ENCODE data around the gene BEND6. TPM values are rescaled to one million over a fixed set of nuclear protein-coding genes. Genes with fewer than 3 reads are reported as not detected.
"Not testable (repeated sequence)": the region's sequence is repeated elsewhere in the genome, so short reads cannot be mapped to it uniquely, and the experiment has no call there.

The BEND6 gene
- total and polyA plus RNA-seq, 10 donors: 0.26 to 1.0 (median 0.52) TPM; not detected in 1

DNA sequence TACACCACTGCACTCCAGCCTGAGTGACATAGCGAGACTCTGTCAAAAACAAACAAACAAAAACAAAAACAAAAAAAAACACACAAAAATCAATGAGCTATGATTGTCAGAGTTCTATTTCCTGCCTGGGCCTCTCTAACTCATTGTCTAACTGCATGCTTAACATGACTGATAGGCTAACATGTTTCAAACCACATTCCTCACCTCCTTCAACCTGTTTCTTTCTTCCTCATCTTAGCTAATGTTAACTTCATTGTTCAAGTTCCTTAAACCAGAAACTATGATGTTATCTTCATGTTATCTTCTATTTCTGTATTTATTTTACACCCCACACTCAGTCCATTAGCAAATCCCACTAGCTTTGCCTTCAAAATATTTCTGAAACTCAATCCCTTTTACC lies 41.5 kb downstream of the BEND6 start:
- Histone ChIP-seq H3K27ac (no peak overlapping the region), H3K27me3 (replicated peaks in 1 of 7) (peaks cover 0 to 7% (median 0%) of the 10 kb centered on the region in 7 donors), H3K36me3 (no peaks in the 10 kb centered on the region), H3K4me3 (no peak overlapping the region), H3K9me3 (peaks cover 0 to 19% (median 16%) of the 10 kb centered on the region in 8 donors), H3K4me1 (no peaks in the 10 kb centered on the region)
- intact Hi-C loops (cut with DNase I; ENCODE audit: low total_unique reads): no loop called here
- 77 to 92% (median 83%) methylated on average over 1 of the region's 1 CpG for WGBS, 5 donors
- no peak for DNase-seq
- no peak for TF ChIP-seq POLR2A (IDR thresholded peaks at IDR 0.05)
- no peak for TF ChIP-seq CTCF (IDR thresholded peaks at IDR 0.05 in 8 of 11, conservative IDR thresholded peaks at IDR 0.05 in 3 of 11)
- TF ChIP-seq POLR2AphosphoS5 (IDR thresholded peaks at IDR 0.05): no peak

- Histone ChIP-seq H3K36me3 (no peaks in the 10 kb centered on the region), H3K4me3 (no peak overlapping the region), H3K4me1 (no peaks in the 10 kb centered on the region), H3K27me3 (replicated peaks in 1 of 7) (no peaks in the 10 kb centered on the region), H3K9me3 (peaks cover 0 to 19% (median 16%) of the 10 kb centered on the region in 8 donors), H3K27ac (no peak overlapping the region)
- DNase-seq: no peak
- no peak for TF ChIP-seq POLR2A (IDR thresholded peaks at IDR 0.05)
- no peak for TF ChIP-seq POLR2AphosphoS5 (IDR thresholded peaks at IDR 0.05)
- no peak for TF ChIP-seq CTCF (IDR thresholded peaks at IDR 0.05 in 8 of 11, conservative IDR thresholded peaks at IDR 0.05 in 3 of 11)
- intact Hi-C loops (cut with DNase I; ENCODE audit: low total_unique reads): no loop called here
Measured at GRCh38 chr6:56999049-56999448, 44.1 kb downstream of the BEND6 start.

GRCh38 chr6:56999748-57000147 lies 44.8 kb downstream of the BEND6 start:
- H3K4me1 ChIP-seq; H3K27me3 ChIP-seq (replicated peaks in 1 of 7); DNase-seq; intact Hi-C loops (cut with DNase I; ENCODE audit: low total_unique reads); H3K4me3 ChIP-seq; H3K36me3 ChIP-seq; H3K27ac ChIP-seq: not testable (repeated sequence)
- WGBS, 5 donors: 92 to 99% (median 94%) methylated on average over 9 to 18 of the region's 18 CpGs
- peaks cover 0 to 19% (median 16%) of the 10 kb centered on the region in 8 donors for H3K9me3 ChIP-seq

GRCh38 chr6:57002197-57002596 lies 47.3 kb downstream of the BEND6 start:
- DNase-seq: no peak
- H3K36me3 ChIP-seq: no peaks in the 10 kb centered on the region
- H3K27me3 ChIP-seq (replicated peaks in 1 of 7): no peaks in the 10 kb centered on the region
- H3K4me1 ChIP-seq: no peaks in the 10 kb centered on the region
- no peak overlapping the region for H3K27ac ChIP-seq
- no peak for TF ChIP-seq POLR2A (IDR thresholded peaks at IDR 0.05)
- no peak for TF ChIP-seq CTCF (IDR thresholded peaks at IDR 0.05 in 8 of 11, conservative IDR thresholded peaks at IDR 0.05 in 3 of 11)
- no peak for TF ChIP-seq POLR2AphosphoS5 (IDR thresholded peaks at IDR 0.05)
- no peak overlapping the region for H3K4me3 ChIP-seq
- peaks cover 0 to 19% (median 16%) of the 10 kb centered on the region in 8 donors for H3K9me3 ChIP-seq
- intact Hi-C loops (cut with DNase I; ENCODE audit: low total_unique reads): no loop called here

DNA sequence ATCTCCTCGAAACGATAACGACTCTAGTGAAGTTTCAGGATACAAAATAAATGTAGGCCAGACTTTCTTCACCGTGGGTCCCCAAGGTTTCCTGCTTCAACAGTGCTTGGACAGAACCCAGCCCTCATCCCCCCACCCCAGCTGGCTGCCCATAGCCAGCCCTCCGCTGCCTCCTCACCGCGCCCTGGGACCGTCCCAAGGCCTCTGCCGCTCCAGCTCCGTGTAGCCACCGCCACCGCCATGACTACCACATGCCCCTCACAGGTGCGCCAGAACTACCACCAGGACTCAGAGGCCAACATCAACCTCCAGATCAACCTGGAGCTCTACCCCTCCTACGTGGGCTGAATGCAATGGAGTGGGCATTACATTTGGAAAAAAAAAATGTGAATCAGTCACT lies 49.4 kb downstream of the BEND6 start:
- Histone ChIP-seq H3K9me3 (peaks cover 0 to 4% (median 3%) of the 10 kb centered on the region in 8 donors), H3K27ac (no peak overlapping the region), H3K4me1 (no peaks in the 10 kb centered on the region), H3K36me3 (no peaks in the 10 kb centered on the region), H3K4me3 (no peak overlapping the region), H3K27me3 (replicated peaks in 1 of 7) (no peaks in the 10 kb centered on the region)
- TF ChIP-seq POLR2A (IDR thresholded peaks at IDR 0.05) (no peak), CTCF (IDR thresholded peaks at IDR 0.05 in 8 of 11, conservative IDR thresholded peaks at IDR 0.05 in 3 of 11) (no peak), POLR2AphosphoS5 (IDR thresholded peaks at IDR 0.05) (no peak)
- no peak for DNase-seq
- intact Hi-C loops (cut with DNase I; ENCODE audit: low total_unique reads): no loop called here
- WGBS, 5 donors: 90 to 96% (median 93%) methylated on average over 14 of the region's 14 CpGs
